NCI-H510A treated with DMSO at 0.1 percent for 48 hours (cell line): Measurements from ENCODE around the gene MYCL.
A peak's percentile ranks its signal among the peaks of the same experiment; 100 is the strongest.

Source experiments
- DNase-seq: peaks from one replicate; lab custom pipeline; 2025; lab: John Stamatoyannopoulos, UW

The MYCL gene

GRCh38 chr1:39852876-39853275 is 48.8 kb downstream of the MYCL start:
- peak; percentile 100 for DNase-seq

DNA sequence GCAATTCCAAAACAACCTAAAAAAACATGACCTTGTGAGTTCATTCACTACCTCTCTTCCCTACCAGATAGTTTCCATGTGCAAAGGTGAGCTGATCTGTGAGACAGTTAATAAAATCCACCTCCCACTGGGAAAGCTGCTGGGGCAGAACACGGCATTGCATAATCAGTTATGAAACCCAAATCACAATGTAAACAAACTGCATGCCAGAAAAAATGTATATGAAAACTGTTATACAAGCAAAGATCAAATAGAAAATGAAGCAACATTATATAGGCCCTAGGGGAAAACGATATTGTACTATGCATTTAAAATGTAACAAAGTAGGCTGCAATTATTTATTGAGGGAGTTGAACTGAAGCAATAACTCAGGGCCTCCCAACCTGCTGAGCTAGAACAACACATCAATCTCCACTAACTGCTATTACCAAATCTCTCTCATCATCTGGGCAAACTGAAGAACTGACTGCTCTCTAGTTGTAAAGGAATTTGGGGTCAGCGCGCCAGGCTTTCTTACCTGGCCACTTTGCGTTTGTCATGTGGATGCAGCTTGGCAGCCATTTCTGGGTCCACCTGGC is 49.4 kb downstream of the MYCL start:
- DNase-seq: peak; percentile 100

DNA sequence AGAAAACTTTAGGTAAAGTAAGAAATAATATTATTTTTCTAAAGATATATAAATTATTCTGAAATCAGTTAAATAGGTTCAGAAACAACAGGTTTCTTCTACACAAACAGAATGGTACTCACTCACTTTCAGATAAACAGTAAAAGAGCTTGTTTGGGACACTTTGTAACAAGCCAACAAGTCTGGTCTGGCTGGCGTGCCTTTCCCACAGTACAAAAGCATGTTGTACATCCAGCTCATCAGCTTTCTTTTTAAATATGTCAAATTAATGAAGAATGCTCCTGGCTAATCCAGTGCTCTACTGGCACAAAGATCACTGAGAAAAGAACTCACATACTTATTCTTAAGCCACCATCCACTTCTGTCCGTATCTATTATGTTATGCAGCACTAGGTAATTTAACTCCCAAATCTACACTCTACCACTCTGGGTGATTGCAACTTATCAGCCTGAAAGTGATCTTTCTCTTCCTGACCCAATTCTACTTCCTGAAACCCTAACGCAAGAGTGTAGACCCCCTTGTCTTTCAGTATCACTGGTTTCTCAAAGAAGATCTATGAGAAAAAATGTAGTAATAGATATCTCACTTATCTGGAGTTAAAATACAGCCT is 51.0 kb downstream of the MYCL start:
- DNase-seq: peak; percentile 100

DNA sequence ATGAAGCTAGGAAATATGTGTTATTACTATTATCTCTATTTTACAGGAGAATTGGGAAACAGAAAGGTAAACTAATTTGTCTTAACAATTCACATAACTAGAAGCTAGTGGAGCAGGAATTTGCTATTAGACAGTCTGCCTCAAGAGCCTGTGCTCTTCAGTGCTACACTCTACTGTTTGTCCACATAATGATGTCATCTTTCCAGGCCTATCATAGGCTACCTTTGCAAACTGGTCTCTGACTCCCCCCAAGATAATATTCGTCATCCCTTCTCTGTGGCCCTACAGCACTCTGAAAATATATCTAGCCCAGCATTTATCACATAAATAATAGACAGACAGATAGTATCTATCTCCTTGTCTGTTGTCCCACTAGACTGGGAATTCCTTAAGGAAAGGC is 52.5 kb downstream of the MYCL start:
- no peak for DNase-seq

- no peak for DNase-seq
Observed at GRCh38 chr1:39847940-39848339, 53.8 kb downstream of the MYCL start.

DNA sequence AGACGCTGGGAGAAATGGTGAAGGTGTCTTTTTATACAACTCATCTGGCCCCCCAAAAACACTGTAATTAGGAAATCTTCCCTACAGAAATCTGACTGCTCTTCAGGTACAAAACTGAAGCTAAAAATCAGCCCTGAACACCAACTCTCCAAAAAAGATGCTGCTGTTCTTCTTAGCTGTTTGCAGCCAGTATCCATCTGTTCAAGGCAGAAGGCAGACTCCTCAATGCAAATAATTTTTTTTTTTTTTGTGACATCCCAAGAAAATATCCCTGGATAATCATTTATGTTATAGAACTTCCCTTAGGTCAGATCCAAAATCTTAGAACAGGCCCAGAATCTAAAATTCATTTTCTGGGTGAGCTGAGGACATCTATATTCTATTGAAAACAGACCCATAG is 54.9 kb downstream of the MYCL start:
- no peak for DNase-seq

DNA sequence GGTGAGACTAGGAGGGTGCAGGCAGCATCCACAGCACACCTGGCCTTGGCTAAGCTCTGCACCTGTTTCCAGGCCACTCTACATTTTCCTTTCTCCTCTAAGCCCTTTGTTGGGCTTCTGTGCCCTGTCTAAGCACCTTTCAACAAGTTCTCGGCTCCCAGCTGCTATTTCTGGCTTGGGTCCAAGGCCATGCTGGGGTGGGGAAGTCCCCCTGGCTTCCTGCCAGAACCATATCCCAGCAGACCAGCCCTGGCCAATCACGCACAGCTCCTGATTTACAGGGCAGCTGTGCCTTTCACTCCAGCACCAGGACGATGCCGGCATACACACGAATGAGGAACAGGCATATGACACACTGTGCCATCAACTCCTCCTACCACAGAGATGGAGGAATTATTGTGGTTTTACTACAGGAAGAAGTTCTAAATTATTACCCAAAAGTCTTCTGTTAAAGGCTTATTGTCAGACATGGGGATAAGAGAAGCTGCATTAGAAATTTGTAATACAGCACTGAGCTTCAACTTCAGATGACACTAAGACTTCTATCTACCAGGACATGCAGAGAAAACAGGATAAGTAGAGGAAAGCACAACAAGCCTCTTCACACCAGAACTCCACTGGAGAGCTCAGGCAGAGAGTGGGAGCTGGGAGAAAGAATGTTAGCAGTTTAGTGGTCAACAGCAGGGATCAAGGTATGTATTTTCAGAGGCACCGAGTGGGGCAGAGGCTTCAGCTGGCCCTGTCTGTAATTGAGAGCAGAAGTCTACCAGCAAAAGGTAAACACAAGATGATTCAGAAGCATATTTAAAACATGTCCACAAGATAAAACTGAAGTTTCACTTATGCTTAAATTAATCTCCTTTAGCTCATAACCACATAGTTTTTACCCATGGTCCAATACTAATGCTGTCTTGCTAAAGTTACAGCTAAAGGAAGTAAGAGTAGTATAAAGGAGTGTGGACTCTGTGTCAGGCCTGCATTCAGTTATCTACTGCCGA is 55.8 kb downstream of the MYCL start:
- DNase-seq: no peak
